Measurements from ENCODE around the gene FAM43B.
"Not testable (repeated sequence)": the region's sequence is repeated elsewhere in the genome, so short reads cannot be mapped to it uniquely, and the experiment has no call there.

The FAM43B gene

GRCh38 chr1:20551945-20552727, at the start of gene FAM43B:
TSS of gene FAM43B (plus strand) at chr1:20552573. CDS start at chr1:20552974, 401 bp downstream.
- peaks cover 4% of the 10 kb centered on the region; the same call in 1 of the 2 replicates for H3K4me1 ChIP-seq (ENCODE audit: control insufficient read depth, insufficient read depth, low read length)
- no peaks in the 10 kb centered on the region for H3K9me3 ChIP-seq (ENCODE audit: control insufficient read depth, insufficient read depth, low read length)
- H3K27me3 ChIP-seq (ENCODE audit: control insufficient read depth, insufficient read depth, low read length), result peaks cover 46% of the 10 kb centered on the region
- no peak for DNase-seq (ENCODE audit: low read depth, low spot score)
- H3K27ac ChIP-seq (ENCODE audit: low read length), result no peak within 1 kb of the TSS
- H3K36me3 ChIP-seq (ENCODE audit: control insufficient read depth, insufficient read depth, low read length), result no peaks in the 10 kb centered on the region
- WGBS (ENCODE audit: insufficient coverage, insufficient read length), result no CpG with 5 or more reads among the region's 47 CpGs
- peak within 1 kb of the TSS; percentile 36; the same call in 1 of the 2 replicates for H3K4me3 ChIP-seq (ENCODE audit: low read length)

- Histone ChIP-seq H3K27me3 (ENCODE audit: control insufficient read depth, insufficient read depth, low read length) (no peaks in the 10 kb centered on the region), H3K4me3 (ENCODE audit: low read length) (no peak overlapping the region), H3K27ac (ENCODE audit: low read length) (no peak overlapping the region), H3K36me3 (ENCODE audit: control insufficient read depth, insufficient read depth, low read length) (peaks cover 15% of the 10 kb centered on the region), H3K9me3 (ENCODE audit: control insufficient read depth, insufficient read depth, low read length) (no peaks in the 10 kb centered on the region), H3K4me1 (ENCODE audit: control insufficient read depth, insufficient read depth, low read length) (no peaks in the 10 kb centered on the region)
- no CpG with 5 or more reads among the region's 1 CpG for WGBS (ENCODE audit: insufficient coverage, insufficient read length)
- no peak for DNase-seq (ENCODE audit: low read depth, low spot score)
Observed at GRCh38 chr1:20505488-20505887, 46.9 kb upstream of the FAM43B start.

GRCh38 chr1:20507248-20507563, 45.2 kb upstream of the FAM43B start:
- WGBS (ENCODE audit: insufficient coverage, insufficient read length), result no CpG with 5 or more reads among the region's 5 CpGs
- no peak overlapping the region for H3K27ac ChIP-seq (ENCODE audit: low read length)
- no peak for DNase-seq (ENCODE audit: low read depth, low spot score)

GRCh38 chr1:20507564-20508410, 44.6 kb upstream of the FAM43B start, which contains the start of gene MUL1:
TSS of gene MUL1 (minus strand) at chr1:20508151. CDS start at chr1:20508024, 127 bp downstream.
- Histone ChIP-seq H3K36me3 (ENCODE audit: control insufficient read depth, insufficient read depth, low read length) (no peaks in the 10 kb centered on the region), H3K4me3 (ENCODE audit: low read length) (peak within 1 kb of the TSS; percentile 85), H3K27me3 (ENCODE audit: control insufficient read depth, insufficient read depth, low read length) (no peaks in the 10 kb centered on the region), H3K27ac (ENCODE audit: low read length) (no peak within 1 kb of the TSS), H3K4me1 (ENCODE audit: control insufficient read depth, insufficient read depth, low read length) (no peaks in the 10 kb centered on the region), H3K9me3 (ENCODE audit: control insufficient read depth, insufficient read depth, low read length) (no peaks in the 10 kb centered on the region)
- DNase-seq (ENCODE audit: low read depth, low spot score), result no peak
- WGBS (ENCODE audit: insufficient coverage, insufficient read length), result no CpG with 5 or more reads among the region's 58 CpGs

More at GRCh38 chr1:20507248-20507563, 45.2 kb upstream of the FAM43B start:
- H3K9me3 ChIP-seq (ENCODE audit: control insufficient read depth, insufficient read depth, low read length), result no peaks in the 10 kb centered on the region
- H3K36me3 ChIP-seq (ENCODE audit: control insufficient read depth, insufficient read depth, low read length), result no peaks in the 10 kb centered on the region
- no peaks in the 10 kb centered on the region for H3K4me1 ChIP-seq (ENCODE audit: control insufficient read depth, insufficient read depth, low read length)
- H3K4me3 ChIP-seq (ENCODE audit: low read length), result peak overlapping the region; percentile 85; the same call in 1 of the 2 replicates
- H3K27me3 ChIP-seq (ENCODE audit: control insufficient read depth, insufficient read depth, low read length), result no peaks in the 10 kb centered on the region

GRCh38 chr1:20508411-20508771, 44.0 kb upstream of the FAM43B start:
- no peaks in the 10 kb centered on the region for H3K4me1 ChIP-seq (ENCODE audit: control insufficient read depth, insufficient read depth, low read length)
- no peaks in the 10 kb centered on the region for H3K9me3 ChIP-seq (ENCODE audit: control insufficient read depth, insufficient read depth, low read length)

GRCh38 chr1:20511518-20512428, 40.6 kb upstream of the FAM43B start:
- DNase-seq (ENCODE audit: low read depth, low spot score), result no peak
- H3K27me3 ChIP-seq (ENCODE audit: control insufficient read depth, insufficient read depth, low read length), result no peaks in the 10 kb centered on the region
- no peak overlapping the region for H3K4me3 ChIP-seq (ENCODE audit: low read length)
- no peaks in the 10 kb centered on the region for H3K4me1 ChIP-seq (ENCODE audit: control insufficient read depth, insufficient read depth, low read length)
- no peaks in the 10 kb centered on the region for H3K36me3 ChIP-seq (ENCODE audit: control insufficient read depth, insufficient read depth, low read length)
- H3K9me3 ChIP-seq (ENCODE audit: control insufficient read depth, insufficient read depth, low read length), result no peaks in the 10 kb centered on the region
- no peak overlapping the region for H3K27ac ChIP-seq (ENCODE audit: low read length)
- no CpG with 5 or more reads among the region's 6 CpGs for WGBS (ENCODE audit: insufficient coverage, insufficient read length)

More at GRCh38 chr1:20508411-20508771, 44.0 kb upstream of the FAM43B start:
- no peak for DNase-seq (ENCODE audit: low read depth, low spot score)
- H3K27ac ChIP-seq (ENCODE audit: low read length), result no peak overlapping the region
- peak overlapping the region; percentile 85; the same call in 1 of the 2 replicates for H3K4me3 ChIP-seq (ENCODE audit: low read length)
- no peaks in the 10 kb centered on the region for H3K27me3 ChIP-seq (ENCODE audit: control insufficient read depth, insufficient read depth, low read length)
- no CpG with 5 or more reads among the region's 5 CpGs for WGBS (ENCODE audit: insufficient coverage, insufficient read length)
- H3K36me3 ChIP-seq (ENCODE audit: control insufficient read depth, insufficient read depth, low read length), result no peaks in the 10 kb centered on the region

GRCh38 chr1:20519609-20520262, 32.6 kb upstream of the FAM43B start:
- H3K4me3 ChIP-seq (ENCODE audit: low read length); H3K9me3 ChIP-seq (ENCODE audit: control insufficient read depth, insufficient read depth, low read length); H3K36me3 ChIP-seq (ENCODE audit: control insufficient read depth, insufficient read depth, low read length); H3K27me3 ChIP-seq (ENCODE audit: control insufficient read depth, insufficient read depth, low read length); H3K27ac ChIP-seq (ENCODE audit: low read length); DNase-seq (ENCODE audit: low read depth, low spot score); H3K4me1 ChIP-seq (ENCODE audit: control insufficient read depth, insufficient read depth, low read length): not testable (repeated sequence)
- WGBS (ENCODE audit: insufficient coverage, insufficient read length), result no CpG with 5 or more reads among the region's 7 CpGs

- WGBS (ENCODE audit: insufficient coverage, insufficient read length), result no CpG with 5 or more reads among the region's 17 CpGs
- H3K27me3 ChIP-seq (ENCODE audit: control insufficient read depth, insufficient read depth, low read length), result no peaks in the 10 kb centered on the region
Observed at GRCh38 chr1:20521960-20522861, 30.2 kb upstream of the FAM43B start.

GRCh38 chr1:20526267-20526666, 26.1 kb upstream of the FAM43B start:
- Histone ChIP-seq H3K27ac (ENCODE audit: low read length) (no peak overlapping the region), H3K36me3 (ENCODE audit: control insufficient read depth, insufficient read depth, low read length) (no peaks in the 10 kb centered on the region), H3K27me3 (ENCODE audit: control insufficient read depth, insufficient read depth, low read length) (no peaks in the 10 kb centered on the region), H3K4me1 (ENCODE audit: control insufficient read depth, insufficient read depth, low read length) (peaks cover 1% of the 10 kb centered on the region; the same call in 1 of the 2 replicates), H3K4me3 (ENCODE audit: low read length) (no peak overlapping the region), H3K9me3 (ENCODE audit: control insufficient read depth, insufficient read depth, low read length) (no peaks in the 10 kb centered on the region)
- DNase-seq (ENCODE audit: low read depth, low spot score), result no peak
- no CpG with 5 or more reads among the region's 6 CpGs for WGBS (ENCODE audit: insufficient coverage, insufficient read length)

More at GRCh38 chr1:20521960-20522861, 30.2 kb upstream of the FAM43B start:
- peak; percentile 70 for DNase-seq (ENCODE audit: low read depth, low spot score)
- no peaks in the 10 kb centered on the region for H3K36me3 ChIP-seq (ENCODE audit: control insufficient read depth, insufficient read depth, low read length)
- H3K9me3 ChIP-seq (ENCODE audit: control insufficient read depth, insufficient read depth, low read length), result no peaks in the 10 kb centered on the region
- no peak overlapping the region for H3K4me3 ChIP-seq (ENCODE audit: low read length)
- H3K4me1 ChIP-seq (ENCODE audit: control insufficient read depth, insufficient read depth, low read length), result peaks cover 1% of the 10 kb centered on the region; the same call in 1 of the 2 replicates
- H3K27ac ChIP-seq (ENCODE audit: low read length), result no peak overlapping the region
